GOT3 (cell line): Measurements from ENCODE around the gene TCF23.
"Not testable (repeated sequence)": the region's sequence is repeated elsewhere in the genome, so short reads cannot be mapped to it uniquely, and the experiment has no call there.

Experiments
- DNase-seq: peaks from one replicate; lab custom pipeline; 2025; ENCODE audit warnings: mixed read lengths; lab: John Stamatoyannopoulos, UW

The TCF23 gene

DNA sequence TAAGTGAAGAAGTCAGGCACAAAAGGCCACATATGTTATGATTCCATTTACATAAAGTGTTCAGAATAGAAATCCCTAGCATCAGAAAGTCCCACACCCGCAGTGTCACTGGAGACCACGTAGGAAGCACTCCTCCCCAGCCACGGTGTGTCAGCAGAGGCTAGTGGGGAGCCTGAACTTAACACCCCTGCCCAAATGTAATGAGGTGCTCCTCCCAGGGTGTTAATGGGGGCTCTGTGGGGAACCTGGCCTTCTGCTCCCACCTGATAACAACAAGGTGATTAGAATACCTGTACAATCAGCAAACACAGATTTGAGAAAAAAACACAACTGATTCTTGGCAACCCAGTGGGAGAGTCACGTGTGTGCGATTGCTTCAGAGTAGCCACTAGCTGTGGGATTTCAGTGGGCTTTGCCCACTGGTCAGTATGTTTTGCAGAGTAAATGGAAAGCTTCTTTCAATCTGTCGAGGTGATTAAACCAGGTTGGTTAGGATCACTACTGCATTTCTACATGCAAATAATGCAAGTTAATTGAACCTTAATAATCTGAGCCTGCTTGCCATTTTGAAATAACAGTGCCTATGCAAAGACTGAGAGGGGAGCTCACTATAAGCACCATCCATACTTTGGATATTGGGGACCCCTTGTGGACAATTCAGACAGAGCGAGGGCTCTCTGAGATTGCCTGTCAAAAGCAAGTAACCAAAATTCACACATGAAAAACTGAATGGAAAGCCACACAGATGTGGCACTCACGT, 42.4 kb downstream of the TCF23 start:
- DNase-seq, result no peak

DNA sequence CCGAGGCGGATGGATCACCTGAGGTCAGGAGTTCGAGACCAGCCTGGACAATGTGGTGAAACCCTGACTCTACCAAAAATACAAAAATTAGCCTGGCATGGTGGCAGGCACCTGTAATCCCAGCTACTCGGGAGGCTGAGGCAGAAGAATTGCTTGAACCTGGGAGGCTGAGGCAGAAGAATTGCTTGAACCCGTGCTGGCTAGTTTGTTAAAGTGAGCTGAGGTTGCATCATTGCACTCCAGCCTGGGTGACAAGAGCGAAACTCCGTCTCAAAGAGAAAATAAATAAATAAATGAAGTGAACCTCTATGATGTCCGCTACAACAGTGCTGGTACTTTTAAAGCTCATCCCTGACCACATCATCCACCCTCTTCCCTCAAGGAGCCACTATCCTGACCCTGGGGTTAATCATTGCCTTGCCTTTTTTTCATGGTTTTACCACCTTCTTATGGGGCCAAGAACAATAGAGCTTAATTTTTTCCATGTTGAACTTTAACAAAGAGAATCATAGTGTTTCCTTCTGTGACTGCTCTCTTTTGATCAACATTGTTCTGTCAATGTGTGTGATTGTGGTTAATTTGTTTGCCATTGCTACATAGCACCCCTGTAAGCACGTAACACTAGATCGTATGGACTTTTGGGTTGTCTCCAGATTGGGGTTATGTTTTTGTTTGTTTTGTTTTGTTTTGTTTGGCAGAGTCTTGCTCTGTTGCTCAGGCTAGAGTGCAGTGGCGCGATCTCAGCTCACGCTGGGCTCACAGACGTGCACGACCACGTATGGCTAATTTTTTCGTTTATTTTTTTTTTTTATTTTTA, 45.9 kb downstream of the TCF23 start:
- no peak for DNase-seq

- not testable (repeated sequence) for DNase-seq
These were observed 47.0 kb downstream of the TCF23 start for GRCh38 chr2:27195799-27196198.

- not testable (repeated sequence) for DNase-seq
These were observed 49.3 kb downstream of the TCF23 start for GRCh38 chr2:27198068-27198467.

DNA sequence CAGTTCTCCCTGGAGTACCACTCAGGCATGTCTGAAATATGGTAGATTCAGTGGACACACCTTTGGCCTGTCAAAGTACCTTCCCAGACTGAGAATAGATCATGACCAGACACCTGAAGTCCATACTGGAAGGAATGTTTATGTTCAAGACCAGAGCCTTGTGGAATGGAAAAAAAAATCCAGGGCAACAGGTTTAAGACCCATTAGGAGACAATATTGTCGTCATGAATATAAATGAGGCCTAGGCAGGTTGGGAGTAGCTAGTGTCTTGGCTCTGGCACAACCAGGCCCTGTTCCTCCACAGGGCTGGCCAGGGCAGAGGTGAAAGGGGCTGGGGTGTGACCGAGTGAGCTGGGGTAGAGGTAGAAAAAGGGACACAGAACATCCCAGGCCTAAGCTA, 49.8 kb downstream of the TCF23 start:
- DNase-seq, result no peak

GRCh38 chr2:27199241-27199640, 50.4 kb downstream of the TCF23 start:
- no peak for DNase-seq

GRCh38 chr2:27201675-27202074, 52.9 kb downstream of the TCF23 start:
- no peak for DNase-seq

GRCh38 chr2:27202854-27203253, 54.0 kb downstream of the TCF23 start:
- no peak for DNase-seq

DNA sequence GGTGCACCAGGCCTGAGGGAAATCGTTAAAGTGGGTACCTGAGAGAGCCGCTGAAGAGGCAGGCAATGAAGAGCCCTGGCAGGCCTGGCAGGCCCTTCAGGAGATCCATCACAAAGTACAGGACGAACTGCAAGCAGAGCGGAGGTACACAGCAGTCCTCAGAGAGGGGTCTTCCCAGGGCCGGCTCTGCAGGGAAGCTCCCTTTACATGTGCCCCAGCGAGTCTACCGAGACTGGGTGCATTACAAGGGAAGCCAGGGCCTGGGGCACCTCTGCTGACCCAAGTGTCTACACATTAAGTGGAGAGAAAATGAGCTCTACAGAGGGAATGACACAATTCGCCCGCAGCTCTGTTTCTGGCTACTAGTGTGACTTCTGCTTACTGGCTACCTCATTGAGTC, 54.9 kb downstream of the TCF23 start:
- no peak for DNase-seq

GRCh38 chr2:27204566-27204965, 55.8 kb downstream of the TCF23 start:
- no peak for DNase-seq

GRCh38 chr2:27205206-27205605, 56.4 kb downstream of the TCF23 start:
- DNase-seq, result no peak

DNA sequence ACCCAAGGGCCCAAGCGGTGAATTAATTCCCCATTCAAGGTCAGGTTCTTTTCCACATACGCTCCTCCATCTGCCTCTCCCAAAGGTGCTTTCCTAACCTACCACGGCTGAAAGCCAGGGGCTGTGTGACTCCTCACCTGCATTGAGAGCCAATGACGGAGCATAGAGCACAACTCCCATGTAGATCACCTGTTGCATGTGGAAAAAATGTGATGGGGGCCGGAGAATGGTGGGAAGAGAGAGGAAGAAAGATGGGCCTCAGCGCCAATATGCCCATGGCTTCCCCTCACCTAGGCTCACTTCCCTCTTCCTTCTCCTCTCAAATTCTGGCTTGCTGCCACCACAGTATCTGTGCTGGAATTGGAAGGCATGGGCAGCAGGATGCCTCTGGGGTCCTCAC, 57.5 kb downstream of the TCF23 start:
- no peak for DNase-seq
